Measurements from ENCODE around the gene PPP2R3B. TPM values are rescaled to one million over a fixed set of nuclear protein-coding genes. Genes with fewer than 3 reads are reported as not detected.

PPP2R3B gene
- total and polyA plus RNA-seq, 2 of the 4 experiments (the other 2 are of a cell fraction): 13.2 to 13.3 TPM

DNA sequence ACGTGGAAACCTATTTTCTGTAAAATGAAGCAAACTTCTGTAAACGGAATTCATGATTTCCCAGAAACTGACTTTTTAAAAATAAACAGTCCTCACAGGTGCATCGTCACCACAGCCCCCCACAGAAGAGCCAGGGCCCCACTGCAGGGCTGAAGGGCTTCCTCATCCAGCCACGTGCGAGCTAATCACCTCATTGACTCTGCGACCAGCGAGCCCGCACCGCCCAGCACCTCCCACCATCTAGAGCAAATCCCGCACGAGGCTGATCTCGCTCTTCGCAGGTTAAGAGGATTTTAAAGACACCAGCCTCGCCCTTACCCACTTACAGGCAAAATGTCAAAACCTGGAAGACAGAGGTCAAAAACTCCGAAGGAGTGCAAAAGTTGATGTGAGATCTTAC is 14.8 kb downstream of the PPP2R3B start:
- no peak overlapping the region for H3K27ac ChIP-seq (ENCODE audit: insufficient read depth, low read length)
- no peak overlapping the region for H4K8ac ChIP-seq (ENCODE audit: low read depth in 2 of 2, low read length in 2 of 2)
- DNase-seq (no peak), ATAC-seq (ENCODE audit: low read depth) (no peak)
- H3K9me3 ChIP-seq (ENCODE audit: control insufficient read depth, insufficient read depth, low read length): 0 out of 2 replicates have a peak, but pooled peaks cover 2% of the 10 kb centered on the region
- peaks cover 21% of the 10 kb centered on the region for H4K20me1 ChIP-seq (ENCODE audit: insufficient read depth, low read length)
- no peak overlapping the region for H2AK5ac ChIP-seq (ENCODE audit: low read depth, low read length)
- no CpG with 5 or more reads among the region's 15 CpGs for WGBS, 2 experiments (ENCODE audit: extremely low coverage in 2 of 2, insufficient read length in 1 of 2)
- BruUV-seq (replicated peaks): no TSS peak
- dilution Hi-C loops (cut with HindIII; ENCODE audit: low sequenced_read_pairs, unreplicated experiment): no loop called here
- H4K91ac ChIP-seq (ENCODE audit: insufficient read depth, low read depth, low read length): no peak overlapping the region
- TF ChIP-seq, protein P1, sequence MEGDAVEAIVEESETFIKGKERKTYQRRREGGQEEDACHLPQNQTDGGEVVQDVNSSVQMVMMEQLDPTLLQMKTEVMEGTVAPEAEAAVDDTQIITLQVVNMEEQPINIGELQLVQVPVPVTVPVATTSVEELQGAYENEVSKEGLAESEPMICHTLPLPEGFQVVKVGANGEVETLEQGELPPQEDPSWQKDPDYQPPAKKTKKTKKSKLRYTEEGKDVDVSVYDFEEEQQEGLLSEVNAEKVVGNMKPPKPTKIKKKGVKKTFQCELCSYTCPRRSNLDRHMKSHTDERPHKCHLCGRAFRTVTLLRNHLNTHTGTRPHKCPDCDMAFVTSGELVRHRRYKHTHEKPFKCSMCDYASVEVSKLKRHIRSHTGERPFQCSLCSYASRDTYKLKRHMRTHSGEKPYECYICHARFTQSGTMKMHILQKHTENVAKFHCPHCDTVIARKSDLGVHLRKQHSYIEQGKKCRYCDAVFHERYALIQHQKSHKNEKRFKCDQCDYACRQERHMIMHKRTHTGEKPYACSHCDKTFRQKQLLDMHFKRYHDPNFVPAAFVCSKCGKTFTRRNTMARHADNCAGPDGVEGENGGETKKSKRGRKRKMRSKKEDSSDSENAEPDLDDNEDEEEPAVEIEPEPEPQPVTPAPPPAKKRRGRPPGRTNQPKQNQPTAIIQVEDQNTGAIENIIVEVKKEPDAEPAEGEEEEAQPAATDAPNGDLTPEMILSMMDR (conservative IDR thresholded peaks at IDR 0.05; ENCODE audit: low read depth, low read length): no peak
- TF ChIP-seq MAFK (IDR thresholded peaks at IDR 0.05; ENCODE audit: low read depth, low read length) (no peak), MXI1 (IDR thresholded peaks at IDR 0.05; ENCODE audit: borderline replicate concordance, low read depth, low read length) (no peak), FOS (IDR thresholded peaks at IDR 0.05; ENCODE audit: low read depth, low read length) (no peak), SMC3 (IDR thresholded peaks at IDR 0.05; ENCODE audit: low read depth, low read length) (no peak), POLR2A (IDR thresholded peaks at IDR 0.05; ENCODE audit: low read depth, low read length) (no peak), CHD1 (IDR thresholded peaks at IDR 0.05; ENCODE audit: low read depth, low read length) (no peak), BHLHE40 (IDR thresholded peaks at IDR 0.05; ENCODE audit: low read depth, low read length) (no peak), NFE2L2 (IDR thresholded peaks at IDR 0.05; ENCODE audit: low read depth, low read length) (no peak), RCOR1 (IDR thresholded peaks at IDR 0.05; ENCODE audit: insufficient replicate concordance, low read length) (no peak), MAZ (IDR thresholded peaks at IDR 0.05; ENCODE audit: borderline replicate concordance, low read depth, low read length) (no peak), RFX5 (IDR thresholded peaks at IDR 0.05; ENCODE audit: low read depth, low read length) (no peak), RAD21 (IDR thresholded peaks at IDR 0.05; ENCODE audit: low read length) (no peak), CEBPB (IDR thresholded peaks at IDR 0.05; ENCODE audit: low read depth, low read length) (no peak)
- TF ChIP-seq, protein P2, sequence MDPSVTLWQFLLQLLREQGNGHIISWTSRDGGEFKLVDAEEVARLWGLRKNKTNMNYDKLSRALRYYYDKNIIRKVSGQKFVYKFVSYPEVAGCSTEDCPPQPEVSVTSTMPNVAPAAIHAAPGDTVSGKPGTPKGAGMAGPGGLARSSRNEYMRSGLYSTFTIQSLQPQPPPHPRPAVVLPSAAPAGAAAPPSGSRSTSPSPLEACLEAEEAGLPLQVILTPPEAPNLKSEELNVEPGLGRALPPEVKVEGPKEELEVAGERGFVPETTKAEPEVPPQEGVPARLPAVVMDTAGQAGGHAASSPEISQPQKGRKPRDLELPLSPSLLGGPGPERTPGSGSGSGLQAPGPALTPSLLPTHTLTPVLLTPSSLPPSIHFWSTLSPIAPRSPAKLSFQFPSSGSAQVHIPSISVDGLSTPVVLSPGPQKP (IDR thresholded peaks at IDR 0.05; ENCODE audit: borderline replicate concordance, low read depth, low read length): no peak
- TF ChIP-seq, protein P3, sequence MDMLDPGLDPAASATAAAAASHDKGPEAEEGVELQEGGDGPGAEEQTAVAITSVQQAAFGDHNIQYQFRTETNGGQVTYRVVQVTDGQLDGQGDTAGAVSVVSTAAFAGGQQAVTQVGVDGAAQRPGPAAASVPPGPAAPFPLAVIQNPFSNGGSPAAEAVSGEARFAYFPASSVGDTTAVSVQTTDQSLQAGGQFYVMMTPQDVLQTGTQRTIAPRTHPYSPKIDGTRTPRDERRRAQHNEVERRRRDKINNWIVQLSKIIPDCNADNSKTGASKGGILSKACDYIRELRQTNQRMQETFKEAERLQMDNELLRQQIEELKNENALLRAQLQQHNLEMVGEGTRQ (IDR thresholded peaks at IDR 0.05; ENCODE audit: low read depth, low read length): no peak
- no peak overlapping the region for H3K4me3 ChIP-seq (ENCODE audit: insufficient read depth, low read depth, low read length)
- H2BK20ac ChIP-seq (ENCODE audit: low read depth, low read length): no peak overlapping the region
- no peak overlapping the region for H3K4me2 ChIP-seq (ENCODE audit: low read depth, low read length)
- H2BK15ac ChIP-seq (ENCODE audit: low read depth, low read length): no peak overlapping the region
- H3K23ac ChIP-seq (ENCODE audit: low read depth, low read length): no peak overlapping the region
- no peak overlapping the region for H3K18ac ChIP-seq (ENCODE audit: low read depth, low read length)
- ChIA-PET CTCF (no interaction called here), POLR2A (ENCODE audit: unreplicated experiment) (no interaction called here)
- no peak overlapping the region for H3K56ac ChIP-seq (ENCODE audit: extremely low read depth, insufficient read depth, low read length)
- H2BK120ac ChIP-seq (ENCODE audit: low read depth, low read length): no peak overlapping the region
- no peaks in the 10 kb centered on the region for H3K9me1 ChIP-seq (ENCODE audit: insufficient read depth, low read length)
- peaks cover 5% of the 10 kb centered on the region; the same call in 1 of the 2 replicates for H3K27me3 ChIP-seq (ENCODE audit: control insufficient read depth, insufficient read depth, low read length)
- H3K9ac ChIP-seq (ENCODE audit: low read depth, low read length): no peak overlapping the region
- no peak overlapping the region for H2AK9ac ChIP-seq (replicated peaks; ENCODE audit: low read depth, low read length, poor library complexity)
- in situ Hi-C loops (cut with MboI; ENCODE audit: low sequenced_read_pairs): no loop called here
- H3K4me1 ChIP-seq (ENCODE audit: control insufficient read depth, insufficient read depth, low read length): peaks cover 8% of the 10 kb centered on the region
- no peak overlapping the region for H3K4ac ChIP-seq (ENCODE audit: low read depth, low read length)
- H4K5ac ChIP-seq (ENCODE audit: low read depth, low read length): no peak overlapping the region
- no peak overlapping the region for H2BK5ac ChIP-seq (ENCODE audit: low read depth, low read length, poor library complexity, severe bottlenecking)
- no peak overlapping the region for H3K14ac ChIP-seq (replicated peaks; ENCODE audit: low read depth, low read length)
- H3K36me3 ChIP-seq (ENCODE audit: control insufficient read depth, insufficient read depth, low read length): no peaks in the 10 kb centered on the region
- intact Hi-C loops (cut with micrococcal nuclease): no loop called here
- no peak overlapping the region for H2AFZ ChIP-seq (replicated peaks; ENCODE audit: low read length, poor library complexity)
- H3K79me1 ChIP-seq (ENCODE audit: low read depth in 1 of 2, low read length in 2 of 2): no peaks in the 10 kb centered on the region; a peak in 1 of 4 replicates
